IPS DF 6.9 (cell line): Measurements from ENCODE around the gene PLPP4.

ENCODE experiments used
- DNase-seq: peaks from one replicate; pipeline ENCODE4 v3.0.0-alpha.2; 2013; ENCODE audit warnings: low read depth, low spot score
- H3K27ac ChIP-seq: one replicate; pipeline ENCODE4 v1.5.1; 2013; ENCODE audit warnings: low read length, control low read depth
- H3K27me3 ChIP-seq: 2 replicates; pipeline ENCODE4 v1.6.1; 2013; ENCODE audit warnings: mild to moderate bottlenecking, low read length; ENCODE audit not compliant: control insufficient read depth, insufficient read depth
- H3K36me3 ChIP-seq: 2 replicates; pipeline ENCODE4 v1.6.1; 2013; ENCODE audit warnings: low read length; ENCODE audit not compliant: control insufficient read depth, insufficient read depth
- H3K4me1 ChIP-seq: 2 replicates; pipeline ENCODE4 v1.6.1; 2013; ENCODE audit warnings: low read length; ENCODE audit not compliant: control insufficient read depth, insufficient read depth
- H3K4me3 ChIP-seq: 2 replicates; pipeline ENCODE4 v1.5.1; 2013; ENCODE audit warnings: mild to moderate bottlenecking, low read length
- H3K9me3 ChIP-seq: 2 replicates; pipeline ENCODE4 v1.6.1; 2013; ENCODE audit warnings: low read length, inconsistent platforms; ENCODE audit not compliant: control insufficient read depth, insufficient read depth
- WGBS: extraction: QIAGEN DNeasy Blood & Tissue Kit; methylation state at CpG from one replicate; pipeline ENCODE4 v1.1.7; 2013; ENCODE audit warnings: mixed read lengths, missing lambda C conversion rate; ENCODE audit not compliant: insufficient read length, insufficient coverage; 5-methylcytosine and 5-hydroxymethylcytosine counted together

Gene PLPP4

DNA sequence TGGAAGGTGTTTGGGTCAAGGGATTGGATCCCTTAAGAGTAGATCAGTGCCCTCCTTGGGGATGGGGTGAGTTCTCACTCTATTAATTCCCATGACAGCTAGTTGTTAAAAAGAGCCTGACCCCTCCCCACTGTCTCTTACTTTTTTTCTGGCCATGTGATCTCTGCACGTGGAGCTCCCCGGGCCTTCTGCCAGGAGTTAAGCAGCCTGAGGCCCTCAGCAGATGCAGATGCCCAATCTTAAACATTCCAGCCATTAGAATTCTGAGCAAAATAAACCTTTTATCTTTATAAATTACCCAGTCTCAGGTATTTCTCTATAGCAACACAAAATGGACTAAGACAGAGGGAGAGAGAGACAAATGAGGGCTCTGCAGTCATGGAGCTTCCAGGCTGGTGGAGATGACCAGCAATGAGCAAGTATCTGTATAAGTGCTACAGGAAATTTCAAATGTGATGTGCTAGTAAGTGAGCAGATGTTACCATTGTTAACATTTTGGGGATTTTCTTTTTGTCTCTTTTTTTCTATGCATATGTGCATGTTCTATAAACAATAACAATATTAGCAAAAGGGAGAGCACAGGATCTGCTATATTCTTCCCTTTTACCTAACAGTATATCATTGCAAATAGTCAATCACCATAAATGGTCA is 26.7 kb downstream of the PLPP4 start:
- no peaks in the 10 kb centered on the region for H3K4me1 ChIP-seq
- no peak overlapping the region for H3K27ac ChIP-seq
- no peaks in the 10 kb centered on the region for H3K27me3 ChIP-seq
- H3K4me3 ChIP-seq, result no peak overlapping the region
- WGBS, result no CpG with 5 or more reads among the region's 2 CpGs
- H3K36me3 ChIP-seq, result no peaks in the 10 kb centered on the region
- no peak for DNase-seq
- no peaks in the 10 kb centered on the region for H3K9me3 ChIP-seq

DNA sequence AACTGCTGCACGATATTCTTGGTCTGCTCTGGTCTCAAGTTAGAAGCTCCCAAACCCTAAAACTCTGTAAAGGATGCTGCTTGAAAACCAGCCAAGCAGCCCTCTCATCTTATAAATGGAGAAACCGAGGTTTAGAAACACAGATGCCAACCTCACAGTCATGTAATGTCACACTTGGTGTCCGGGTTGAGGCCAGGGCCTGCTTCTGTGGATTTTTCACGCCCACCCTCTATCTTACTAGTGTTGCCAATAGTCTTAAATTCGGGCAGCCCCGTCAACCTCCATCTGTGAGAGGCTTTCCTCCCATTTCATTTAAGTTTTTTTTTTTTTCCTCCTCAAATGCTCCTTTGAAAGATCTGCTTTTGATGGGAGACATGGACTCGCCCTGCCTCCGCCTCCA is 28.9 kb downstream of the PLPP4 start:
- no peak for DNase-seq
- WGBS, result no CpG with 5 or more reads among the region's 8 CpGs
- Histone ChIP-seq H3K9me3 (no peaks in the 10 kb centered on the region), H3K27me3 (no peaks in the 10 kb centered on the region), H3K4me1 (no peaks in the 10 kb centered on the region; the same call in 1 of the 2 replicates), H3K4me3 (no peak overlapping the region), H3K27ac (no peak overlapping the region), H3K36me3 (no peaks in the 10 kb centered on the region)

DNA sequence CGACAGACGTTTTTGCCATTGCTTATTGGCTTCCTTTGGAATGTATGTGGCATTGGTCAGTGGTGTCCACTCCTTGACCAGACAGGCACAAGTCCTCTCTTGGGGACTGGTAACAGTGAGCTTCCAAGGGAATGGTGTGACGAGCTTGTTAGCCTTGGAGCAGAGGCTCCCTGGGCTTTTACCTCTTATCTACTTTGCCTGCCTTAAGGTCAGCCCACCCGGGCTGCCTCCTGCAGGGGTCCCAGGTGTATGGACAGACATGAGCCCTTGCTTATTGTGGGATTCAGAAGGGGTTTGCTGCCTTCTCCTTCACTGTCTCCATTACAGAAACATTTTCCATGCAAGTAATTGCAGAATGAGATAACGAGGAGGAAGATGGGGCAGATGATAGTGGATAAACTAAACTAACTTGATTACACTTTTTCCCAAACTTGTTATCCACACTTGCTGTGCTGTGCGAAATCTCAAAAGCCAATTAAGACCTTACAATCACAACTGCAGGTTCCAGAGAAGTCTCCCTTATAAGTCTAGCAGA is 29.7 kb downstream of the PLPP4 start:
- Histone ChIP-seq H3K4me3 (no peak overlapping the region), H3K27ac (no peak overlapping the region), H3K9me3 (no peaks in the 10 kb centered on the region), H3K27me3 (no peaks in the 10 kb centered on the region), H3K4me1 (no peaks in the 10 kb centered on the region; the same call in 1 of the 2 replicates), H3K36me3 (no peaks in the 10 kb centered on the region)
- no peak for DNase-seq
- no CpG with 5 or more reads among the region's 6 CpGs for WGBS

DNA sequence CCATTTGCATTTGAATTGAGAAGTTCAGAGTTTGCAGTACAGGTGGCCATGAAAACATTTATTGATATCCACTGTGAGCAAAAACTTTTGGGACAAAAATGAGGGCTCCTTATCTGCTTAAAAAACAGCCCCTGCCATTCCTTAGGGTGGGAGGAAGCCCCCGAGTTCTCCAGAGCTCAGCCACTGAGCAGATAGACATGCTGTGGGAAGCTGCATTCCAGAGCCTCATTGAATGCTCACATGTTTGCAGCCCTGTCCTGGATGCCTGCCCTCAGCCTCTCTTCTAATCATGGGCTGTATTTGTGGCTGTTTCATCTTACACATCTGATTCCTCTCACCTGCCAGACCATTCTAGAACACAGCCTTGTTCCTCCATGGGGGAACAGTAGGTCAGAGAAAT is 33.3 kb downstream of the PLPP4 start:
- Histone ChIP-seq H3K9me3 (no peaks in the 10 kb centered on the region), H3K27me3 (no peaks in the 10 kb centered on the region), H3K4me3 (no peak overlapping the region), H3K36me3 (no peaks in the 10 kb centered on the region), H3K27ac (no peak overlapping the region), H3K4me1 (no peaks in the 10 kb centered on the region; the same call in 1 of the 2 replicates)
- WGBS, result no CpG with 5 or more reads among the region's 1 CpG
- no peak for DNase-seq

DNA sequence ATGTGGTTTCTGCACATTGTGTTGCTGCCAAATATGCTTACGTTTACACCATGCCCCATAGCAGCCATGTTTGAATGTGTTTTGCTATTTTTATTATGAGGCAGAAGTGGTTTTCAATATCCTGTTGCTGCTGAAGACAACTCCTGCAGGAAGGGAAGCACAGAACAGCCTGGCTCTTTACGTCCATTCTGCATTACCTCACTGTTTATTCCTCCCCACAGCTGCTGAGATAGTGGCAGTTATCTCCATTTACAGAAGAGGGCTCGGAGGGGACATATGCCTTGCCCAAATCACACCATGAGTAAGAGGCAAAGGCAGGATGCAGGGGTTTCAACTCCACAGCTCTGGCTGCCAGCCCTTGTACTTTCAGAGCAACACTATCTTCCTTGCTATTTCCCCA is 35.3 kb downstream of the PLPP4 start:
- no peak for DNase-seq
- whole genome bisulfite sequencing, result no CpG with 5 or more reads among the region's 3 CpGs
- H3K4me1 ChIP-seq, result no peaks in the 10 kb centered on the region; the same call in 1 of the 2 replicates
- no peak overlapping the region for H3K27ac ChIP-seq
- no peak overlapping the region for H3K4me3 ChIP-seq
- H3K27me3 ChIP-seq, result no peaks in the 10 kb centered on the region
- no peaks in the 10 kb centered on the region for H3K9me3 ChIP-seq
- H3K36me3 ChIP-seq, result no peaks in the 10 kb centered on the region

DNA sequence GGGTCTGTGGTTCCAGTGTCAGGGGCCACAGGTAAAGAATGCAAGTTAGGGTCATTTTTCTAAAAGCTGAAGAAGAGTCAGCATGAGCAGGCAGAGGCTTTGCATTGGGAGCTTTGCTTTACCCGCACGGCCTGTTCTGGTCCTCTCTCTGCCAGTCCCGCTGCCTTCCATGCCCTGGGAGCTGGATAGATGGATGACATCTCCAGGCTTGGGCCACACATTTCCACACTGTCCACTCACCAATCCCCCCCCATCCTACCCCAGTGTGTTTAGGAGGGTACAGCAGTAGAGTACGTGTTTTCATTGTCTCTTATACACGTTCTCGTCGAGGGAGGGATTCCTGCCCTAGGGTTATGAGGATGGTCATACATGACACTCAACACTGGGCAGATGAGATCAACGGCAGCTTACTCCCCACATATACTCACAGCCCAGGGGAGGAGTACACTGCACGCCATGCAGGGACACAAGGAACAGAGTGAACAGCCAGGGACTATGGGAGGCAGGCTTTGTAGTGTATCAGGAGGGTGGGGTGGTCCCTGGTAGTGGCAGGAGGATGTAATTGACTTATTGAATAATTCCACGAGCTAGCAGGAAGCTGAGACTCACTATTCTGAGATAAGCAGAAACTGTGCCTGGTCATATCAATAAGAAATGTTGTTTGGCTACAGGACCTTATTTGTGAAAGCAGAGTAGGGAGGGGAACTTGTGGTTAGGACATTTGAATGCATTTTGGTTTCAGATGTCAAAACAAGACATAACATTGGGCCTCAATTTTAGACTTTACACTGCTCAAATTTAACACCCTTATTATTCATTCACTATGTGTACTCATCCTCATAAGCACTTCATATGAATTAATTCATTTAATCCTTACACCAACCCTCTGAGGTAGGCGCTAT is 36.6 kb downstream of the PLPP4 start:
- no peaks in the 10 kb centered on the region for H3K36me3 ChIP-seq
- no peaks in the 10 kb centered on the region; the same call in 1 of the 2 replicates for H3K4me1 ChIP-seq
- no CpG with 5 or more reads among the region's 11 CpGs for WGBS
- no peaks in the 10 kb centered on the region for H3K9me3 ChIP-seq
- no peaks in the 10 kb centered on the region for H3K27me3 ChIP-seq
- no peak overlapping the region for H3K27ac ChIP-seq
- no peak overlapping the region for H3K4me3 ChIP-seq
- no peak for DNase-seq

DNA sequence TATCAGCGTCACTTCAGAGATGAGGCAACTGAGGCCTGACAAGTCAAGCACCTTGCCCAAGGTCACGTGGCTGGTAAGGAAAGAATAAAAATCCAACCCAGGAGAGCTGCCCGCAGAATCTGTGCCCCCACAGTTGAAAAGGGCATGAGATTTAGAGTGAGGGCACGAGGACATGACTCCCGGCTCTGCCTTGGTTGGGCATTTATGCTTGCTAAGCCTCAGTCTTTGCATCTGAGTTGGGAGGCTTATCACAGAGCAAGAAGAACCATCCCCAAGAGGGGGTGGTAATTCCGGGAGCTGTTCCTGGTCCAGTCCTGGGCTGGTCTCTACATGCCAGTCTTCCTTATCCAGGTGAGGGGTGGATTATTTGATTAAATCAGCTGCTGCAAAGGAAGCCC is 37.3 kb downstream of the PLPP4 start:
- no peaks in the 10 kb centered on the region for H3K27me3 ChIP-seq
- H3K4me3 ChIP-seq, result no peak overlapping the region
- no peak overlapping the region for H3K27ac ChIP-seq
- no CpG with 5 or more reads among the region's 6 CpGs for WGBS
- H3K36me3 ChIP-seq, result no peaks in the 10 kb centered on the region
- no peaks in the 10 kb centered on the region for H3K4me1 ChIP-seq
- H3K9me3 ChIP-seq, result no peaks in the 10 kb centered on the region
- no peak for DNase-seq

DNA sequence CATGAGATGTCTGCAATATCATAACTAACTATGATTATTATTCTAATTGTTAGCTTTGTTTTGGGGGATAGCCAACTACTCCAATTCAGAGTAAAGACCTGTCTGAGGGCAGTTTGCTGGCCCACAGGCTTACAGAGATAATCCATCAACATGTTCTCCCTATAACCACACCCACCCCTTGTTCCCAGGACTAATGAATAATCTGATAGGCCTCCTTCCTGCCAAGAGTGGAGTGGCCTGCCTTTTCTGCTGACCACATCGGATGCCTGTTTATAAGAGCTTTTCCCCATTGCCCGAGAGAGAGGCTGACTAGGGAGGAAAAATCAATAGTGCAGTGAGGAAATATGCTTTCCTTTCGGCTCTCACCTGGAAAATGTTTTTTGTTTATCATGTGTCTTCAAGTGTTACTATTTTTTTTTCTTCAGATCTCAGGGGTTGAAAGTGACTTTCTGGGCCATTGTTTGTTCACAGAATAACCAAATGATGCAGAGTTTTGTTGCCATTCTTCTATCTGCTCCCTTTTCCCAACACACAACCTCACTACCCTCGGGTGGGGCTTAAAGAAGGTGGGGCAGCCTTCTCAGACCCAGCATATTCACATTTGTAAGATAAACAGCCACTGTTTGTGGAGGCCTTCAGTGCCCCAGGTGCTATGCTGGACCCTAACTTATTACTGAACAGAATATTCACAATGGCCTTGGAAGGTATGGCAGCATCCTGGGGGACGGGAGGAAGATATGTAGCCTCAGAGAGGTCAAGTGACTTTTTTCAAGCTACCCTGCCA is 38.4 kb downstream of the PLPP4 start:
- Histone ChIP-seq H3K27me3 (no peaks in the 10 kb centered on the region), H3K9me3 (no peaks in the 10 kb centered on the region), H3K4me3 (no peak overlapping the region), H3K36me3 (no peaks in the 10 kb centered on the region), H3K4me1 (no peaks in the 10 kb centered on the region), H3K27ac (no peak overlapping the region)
- no peak for DNase-seq
- WGBS, result no CpG with 5 or more reads among the region's 5 CpGs

DNA sequence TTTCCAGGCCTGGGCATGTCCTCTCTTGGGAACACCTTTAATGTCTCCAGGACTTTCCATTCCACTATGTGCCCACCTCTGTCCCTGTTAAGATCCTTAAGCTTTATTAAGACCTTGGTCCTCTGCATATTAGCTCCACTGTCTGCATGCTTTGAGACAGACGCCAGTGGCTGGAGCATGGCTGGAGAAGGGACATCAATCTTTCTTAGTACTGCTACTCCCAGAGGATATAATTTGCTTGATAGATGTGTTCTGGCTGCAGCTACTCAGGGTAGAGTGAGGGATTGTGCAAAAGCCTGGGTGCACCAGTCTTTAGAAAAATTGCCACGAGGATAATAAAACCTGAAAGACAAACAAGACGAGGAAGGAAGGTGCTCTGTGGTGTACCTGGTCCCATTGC is 42.9 kb downstream of the PLPP4 start:
- H3K4me3 ChIP-seq, result no peak overlapping the region
- no peak for DNase-seq
- no CpG with 5 or more reads among the region's 3 CpGs for WGBS
- no peaks in the 10 kb centered on the region for H3K36me3 ChIP-seq
- H3K27ac ChIP-seq, result no peak overlapping the region
- H3K4me1 ChIP-seq, result no peaks in the 10 kb centered on the region
- no peaks in the 10 kb centered on the region for H3K27me3 ChIP-seq
- no peaks in the 10 kb centered on the region for H3K9me3 ChIP-seq

DNA sequence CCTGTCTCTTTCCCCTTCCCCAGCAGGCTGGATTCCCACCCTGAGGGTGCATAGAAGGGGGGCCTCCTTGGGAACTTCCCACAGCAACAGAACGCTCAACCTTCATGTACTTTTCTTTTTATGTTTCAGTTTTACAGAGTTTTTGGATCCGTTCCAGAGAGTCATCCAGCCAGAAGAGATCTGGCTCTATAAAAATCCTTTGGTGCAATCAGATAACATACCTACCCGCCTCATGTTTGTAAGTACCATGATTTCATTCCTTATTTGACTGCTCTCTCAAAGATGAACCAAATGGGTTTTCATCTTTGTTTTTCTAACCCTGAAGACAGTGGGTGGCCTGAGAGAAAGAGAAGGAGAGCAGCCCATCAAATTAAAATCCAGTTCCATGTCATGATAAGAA is 46.7 kb downstream of the PLPP4 start:
- no peak overlapping the region for H3K27ac ChIP-seq

More for the DNA sequence above, 46.7 kb downstream of the PLPP4 start:
- H3K9me3 ChIP-seq, result no peaks in the 10 kb centered on the region
- no peak for DNase-seq
- no peak overlapping the region for H3K4me3 ChIP-seq
- no peaks in the 10 kb centered on the region for H3K27me3 ChIP-seq
- WGBS, result no CpG with 5 or more reads among the region's 3 CpGs
- no peaks in the 10 kb centered on the region for H3K4me1 ChIP-seq
- H3K36me3 ChIP-seq, result no peaks in the 10 kb centered on the region
